GM21723 (cell line): ENCODE results near the gene FAM50A.

Experiments
- ATAC-seq: cut with Tn5 transposase; IDR thresholded peaks from one replicate; pipeline ENCODE4 v1.9.1; 2021; ENCODE audit warnings: mild to moderate bottlenecking, moderate library complexity; ENCODE audit not compliant: unreplicated experiment

The FAM50A gene

DNA sequence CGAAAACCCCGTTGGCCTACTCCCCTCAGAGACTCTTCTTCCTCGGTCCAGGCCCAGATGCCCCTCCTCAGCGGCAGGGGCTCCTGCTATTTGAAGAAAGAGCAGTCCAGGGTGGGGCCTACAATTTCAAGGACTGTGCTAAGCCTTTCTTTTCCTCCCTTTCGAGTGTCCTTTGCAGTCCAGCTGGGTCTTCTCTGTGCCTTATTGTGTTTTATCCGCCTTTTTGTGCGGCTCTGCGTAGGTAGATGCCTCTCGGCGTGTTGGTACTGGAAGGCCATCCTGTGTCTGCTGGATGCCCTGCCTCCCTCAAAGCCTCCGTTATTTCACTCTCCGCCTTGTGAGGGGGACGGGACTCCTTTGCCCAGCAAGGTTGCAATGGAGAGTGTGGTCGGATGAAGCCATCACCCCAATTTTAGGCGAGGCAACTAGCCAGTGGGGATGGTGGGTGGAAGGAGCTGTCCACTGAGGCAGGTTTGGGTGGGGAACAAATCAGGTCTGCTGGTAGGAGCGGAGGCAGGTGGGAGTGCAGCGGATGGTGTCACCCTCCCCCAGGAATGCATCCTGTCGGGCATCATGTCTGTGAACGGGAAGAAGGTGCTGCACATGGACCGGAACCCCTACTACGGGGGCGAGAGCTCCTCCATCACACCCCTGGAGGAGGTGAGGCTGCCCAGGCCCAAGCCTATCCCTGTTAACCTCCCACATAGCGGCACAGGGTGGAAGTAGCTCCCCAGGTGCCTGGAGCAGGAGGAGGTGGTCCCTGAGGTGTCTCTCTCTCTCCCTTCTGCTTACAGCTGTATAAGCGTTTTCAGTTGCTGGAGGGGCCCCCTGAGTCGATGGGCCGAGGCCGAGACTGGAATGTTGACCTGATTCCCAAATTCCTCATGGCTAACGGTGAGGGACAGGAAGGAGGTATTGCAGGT, 5.7 kb upstream of the FAM50A start:
- no peak for ATAC-seq

GRCh38 chrX:154439841-154440240, 4.1 kb upstream of the FAM50A start:
- ATAC-seq, result no peak

DNA sequence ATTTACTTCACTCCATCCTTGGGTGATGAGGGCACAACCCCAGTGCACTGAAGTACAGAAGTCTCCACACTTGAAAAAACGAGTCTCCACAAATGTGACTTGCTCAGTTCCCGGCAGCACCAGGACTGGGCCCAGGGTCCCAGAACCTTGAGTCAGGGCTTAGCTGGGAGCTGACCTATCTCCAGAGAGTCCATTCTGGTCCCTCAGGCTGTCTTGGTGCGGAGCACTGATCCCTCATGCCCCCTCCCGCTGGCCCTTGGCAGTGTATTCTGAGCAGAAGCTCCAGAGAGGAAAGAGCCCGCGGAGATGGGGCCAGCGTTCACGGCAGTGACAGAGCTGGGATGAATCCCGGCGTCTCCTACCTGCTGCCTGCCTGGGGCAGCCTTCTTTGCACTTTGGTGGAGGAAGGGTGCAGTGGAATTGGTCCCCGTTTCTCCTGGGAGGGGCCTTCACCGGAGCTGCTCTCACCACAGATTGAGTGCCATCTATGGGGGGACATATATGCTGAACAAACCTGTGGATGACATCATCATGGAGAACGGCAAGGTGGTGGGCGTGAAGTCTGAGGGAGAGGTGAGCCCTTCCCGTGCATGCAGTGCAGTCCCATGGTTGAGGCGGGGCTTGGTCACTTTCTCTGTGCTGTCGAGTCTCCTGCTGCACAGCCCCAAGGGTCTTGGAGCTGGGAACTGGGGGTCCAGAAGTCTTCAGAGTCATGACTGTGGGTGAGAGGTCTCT, 3.2 kb upstream of the FAM50A start:
- ATAC-seq, result no peak

DNA sequence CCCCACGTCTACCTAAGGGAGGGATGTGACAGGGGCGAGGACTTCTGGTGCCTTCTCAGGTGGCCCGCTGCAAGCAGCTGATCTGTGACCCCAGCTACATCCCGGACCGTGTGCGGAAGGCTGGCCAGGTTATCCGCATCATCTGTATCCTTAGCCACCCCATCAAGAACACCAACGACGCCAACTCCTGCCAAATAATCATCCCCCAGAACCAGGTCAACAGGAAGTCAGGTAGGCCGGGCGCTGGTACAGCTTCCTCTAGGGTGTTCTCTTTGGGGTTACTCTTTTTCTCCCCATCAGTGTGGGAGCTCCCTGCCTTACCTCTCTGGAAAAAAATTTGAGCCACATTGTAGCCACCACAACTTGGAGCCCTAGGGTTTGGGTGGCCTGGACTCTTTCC, 2.4 kb upstream of the FAM50A start:
- no peak for ATAC-seq

GRCh38 chrX:154441984-154442707, 1.8 kb upstream of the FAM50A start:
- ATAC-seq, result no peak

DNA sequence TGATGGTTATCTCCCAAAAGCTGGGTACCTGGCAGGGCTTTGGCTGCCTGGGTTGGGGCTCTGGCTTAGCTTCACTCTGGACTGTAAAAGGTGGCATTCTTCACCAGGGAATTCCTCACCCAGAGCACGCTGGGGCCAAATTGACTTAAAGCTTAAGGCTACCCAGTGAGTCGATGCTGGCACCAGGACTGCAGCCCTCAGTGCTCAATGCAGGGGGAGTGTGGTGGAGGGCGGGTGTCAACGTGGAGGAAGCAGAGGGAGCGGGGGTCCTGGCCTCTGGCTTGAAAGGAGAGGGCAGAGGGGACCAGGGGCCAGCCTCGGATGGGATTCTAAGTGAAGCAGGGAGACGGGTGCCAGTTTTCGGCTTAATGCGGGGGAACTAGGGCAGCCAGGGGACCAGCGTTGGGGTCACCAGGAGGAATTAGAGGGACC, 446 bp upstream of the FAM50A start:
- ATAC-seq, result no peak

GRCh38 chrX:154444755-154445246, 860 bp downstream of the FAM50A start:
- no peak for ATAC-seq

- no peak for ATAC-seq
Measured at GRCh38 chrX:154445776-154446175, 1.8 kb downstream of the FAM50A start.

DNA sequence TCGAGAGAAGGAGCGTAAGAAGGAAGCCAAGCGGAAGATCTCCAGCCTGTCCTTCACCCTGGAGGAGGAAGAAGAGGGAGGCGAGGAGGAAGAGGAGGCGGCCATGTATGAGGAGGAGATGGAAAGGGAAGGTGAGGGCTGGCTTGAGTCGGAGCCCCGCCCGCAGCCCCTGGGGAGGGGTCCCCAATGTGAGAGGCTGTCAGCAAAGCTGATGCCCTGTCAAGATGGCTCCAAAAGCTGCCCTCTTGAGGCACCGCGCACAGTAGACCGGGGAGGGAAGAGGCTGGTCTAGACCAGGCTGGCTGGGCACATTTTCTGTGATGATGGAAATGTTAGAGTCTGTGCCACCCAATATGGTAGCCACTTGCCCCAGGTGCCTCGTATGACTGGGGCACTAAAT, 2.5 kb downstream of the FAM50A start:
- no peak for ATAC-seq

DNA sequence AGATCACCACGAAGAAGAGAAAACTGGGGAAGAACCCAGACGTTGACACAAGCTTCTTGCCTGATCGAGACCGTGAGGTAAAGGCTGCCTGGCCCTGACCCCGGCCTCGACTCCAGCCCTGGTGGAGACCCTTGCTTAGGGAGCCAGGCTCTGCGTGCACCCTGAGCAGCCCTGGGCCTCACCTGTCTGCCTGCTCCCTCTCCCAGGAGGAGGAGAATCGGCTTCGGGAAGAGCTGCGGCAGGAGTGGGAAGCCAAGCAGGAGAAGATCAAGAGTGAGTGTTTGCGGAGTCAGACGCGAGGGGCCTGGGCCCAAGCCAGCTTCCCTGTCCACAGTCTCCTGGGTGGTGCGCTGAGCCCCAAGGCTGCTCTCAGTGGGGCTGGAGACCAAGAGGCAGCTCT, 4.5 kb downstream of the FAM50A start:
- no peak for ATAC-seq

DNA sequence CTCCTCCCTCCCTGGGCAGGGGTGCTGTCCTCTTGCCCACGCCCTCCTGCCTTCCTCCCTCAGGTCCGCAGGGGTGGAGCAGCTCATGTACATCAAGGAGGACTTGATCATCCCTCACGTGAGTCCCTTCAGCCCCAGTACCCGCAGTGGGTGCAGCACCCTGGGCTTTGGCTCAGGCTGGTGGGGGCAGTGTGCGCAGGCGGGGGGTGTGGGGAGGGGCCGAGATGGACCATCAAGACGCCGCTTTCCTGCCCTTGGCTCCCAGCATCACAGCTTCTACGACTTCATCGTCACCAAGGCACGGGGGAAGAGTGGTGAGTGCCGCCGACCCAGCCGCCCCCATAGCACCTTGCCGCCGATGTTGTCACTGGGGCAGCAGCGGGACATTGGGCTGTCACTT, 5.7 kb downstream of the FAM50A start:
- no peak for ATAC-seq

GRCh38 chrX:154450312-154450711, 6.4 kb downstream of the FAM50A start:
- ATAC-seq, result no peak

- ATAC-seq, result no peak
Measured at GRCh38 chrX:154452823-154453222, 8.9 kb downstream of the FAM50A start.

DNA sequence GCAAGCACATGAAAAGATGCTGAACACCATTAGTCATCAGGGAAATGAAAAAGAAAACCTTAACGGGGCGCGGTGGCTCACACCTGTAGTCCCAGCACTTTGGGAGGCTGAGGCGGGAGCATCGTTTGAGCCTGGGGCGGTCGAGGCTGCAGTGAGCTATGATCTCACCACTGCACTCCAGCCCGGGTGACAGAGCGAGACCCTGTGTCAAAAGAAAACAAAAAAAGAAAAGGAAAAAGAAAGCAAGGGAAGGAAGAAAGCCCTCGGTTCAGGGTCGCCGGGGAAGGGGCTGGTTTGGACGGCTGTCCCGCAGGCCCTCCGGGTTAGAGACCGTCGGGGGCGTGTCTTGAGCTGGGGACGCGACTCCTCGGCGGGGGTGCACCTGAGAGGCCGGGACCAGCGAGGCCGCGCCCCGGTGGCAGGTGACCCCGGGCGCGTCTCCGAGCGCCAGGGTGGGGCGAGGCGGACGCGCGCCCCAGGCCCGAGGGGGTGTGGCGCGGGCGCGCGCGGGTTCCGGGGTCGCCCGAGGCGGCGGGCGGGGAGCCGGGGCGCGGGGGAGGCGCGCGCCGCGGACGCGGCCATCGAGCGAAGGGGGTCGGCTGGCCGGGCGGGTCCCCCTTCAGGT, 13.7 kb downstream of the FAM50A start:
- peak; percentile 48 for ATAC-seq

DNA sequence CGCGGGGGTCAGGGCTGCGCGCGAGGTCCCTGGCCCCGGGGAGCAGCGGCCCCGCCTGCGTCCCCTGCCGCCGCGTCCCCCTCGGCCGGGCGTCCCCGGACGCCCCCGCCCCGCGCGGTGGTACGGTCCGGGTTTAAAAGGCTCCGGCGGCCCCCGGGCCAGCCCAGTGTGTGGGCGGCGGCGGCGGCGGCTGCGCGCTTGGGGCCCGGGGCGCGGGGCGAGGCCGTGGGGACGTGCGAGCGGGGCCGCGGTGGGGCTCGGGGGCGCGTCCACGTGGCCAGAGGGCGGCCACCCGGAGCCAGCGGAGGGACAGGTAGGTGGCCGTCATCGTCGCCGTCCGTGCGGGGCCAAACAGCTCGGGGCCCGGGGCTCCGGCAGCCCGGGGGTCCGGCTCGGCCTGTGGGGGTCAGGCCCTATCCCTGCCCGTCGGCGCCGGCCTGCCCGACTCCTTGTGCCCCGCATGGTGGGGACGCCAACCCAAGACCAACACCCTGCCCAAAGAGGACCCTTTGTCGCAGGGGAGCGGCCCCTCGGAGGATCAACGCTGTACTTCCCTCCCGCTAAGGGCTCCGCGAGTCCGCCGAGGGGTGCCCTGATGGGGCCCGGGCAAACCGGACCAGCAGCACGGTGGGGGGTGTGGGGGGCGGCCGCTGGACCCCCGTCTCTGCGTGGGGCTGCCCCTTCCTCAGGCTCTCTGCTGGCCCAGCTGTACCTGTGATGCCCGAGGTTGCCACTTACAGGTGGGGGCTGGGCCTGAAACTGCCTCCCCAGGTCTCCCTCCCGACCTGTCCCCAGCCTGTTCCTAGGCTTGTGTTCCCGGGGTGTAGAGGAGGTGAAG, 14.4 kb downstream of the FAM50A start, which contains the start of gene PLXNA3:
TSS of gene PLXNA3 (plus strand) at position 166 of the 838 bp plus-strand sequence. CDS start 1,903 bp downstream, outside the sequence.
- ATAC-seq, result peak; percentile 56

GRCh38 chrX:154458954-154459778, 15.2 kb downstream of the FAM50A start:
- ATAC-seq, result no peak

DNA sequence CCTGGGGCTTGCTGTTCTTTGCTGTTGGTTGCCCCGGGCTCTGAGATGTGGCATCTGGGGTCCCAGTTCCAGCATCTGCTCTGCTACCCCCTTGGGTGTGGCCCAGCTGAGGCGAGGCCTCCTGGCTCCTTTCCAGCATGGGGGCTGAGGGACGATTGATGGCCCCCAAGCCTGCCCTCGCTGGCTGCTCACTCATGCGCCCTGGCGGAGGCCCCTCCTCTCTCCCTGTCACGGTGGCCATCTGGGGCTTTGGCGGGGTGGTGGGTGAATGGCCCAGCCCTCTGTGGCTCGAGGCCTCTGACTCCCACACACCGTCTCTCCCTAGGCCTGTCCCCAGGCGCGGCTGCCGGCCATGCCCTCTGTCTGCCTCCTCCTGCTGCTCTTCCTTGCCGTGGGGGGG, 15.9 kb downstream of the FAM50A start:
- no peak for ATAC-seq

DNA sequence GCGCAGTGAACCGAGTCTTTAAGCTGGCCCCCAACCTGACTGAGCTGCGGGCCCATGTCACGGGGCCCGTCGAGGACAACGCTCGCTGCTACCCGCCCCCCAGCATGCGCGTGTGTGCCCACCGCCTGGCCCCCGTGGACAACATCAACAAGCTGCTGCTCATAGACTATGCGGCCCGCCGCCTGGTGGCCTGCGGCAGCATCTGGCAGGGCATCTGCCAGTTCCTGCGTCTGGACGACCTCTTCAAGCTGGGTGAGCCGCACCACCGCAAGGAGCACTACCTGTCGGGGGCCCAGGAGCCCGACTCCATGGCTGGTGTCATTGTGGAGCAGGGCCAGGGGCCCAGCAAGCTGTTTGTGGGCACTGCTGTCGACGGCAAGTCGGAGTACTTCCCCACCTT, 16.4 kb downstream of the FAM50A start:
- ATAC-seq, result no peak

DNA sequence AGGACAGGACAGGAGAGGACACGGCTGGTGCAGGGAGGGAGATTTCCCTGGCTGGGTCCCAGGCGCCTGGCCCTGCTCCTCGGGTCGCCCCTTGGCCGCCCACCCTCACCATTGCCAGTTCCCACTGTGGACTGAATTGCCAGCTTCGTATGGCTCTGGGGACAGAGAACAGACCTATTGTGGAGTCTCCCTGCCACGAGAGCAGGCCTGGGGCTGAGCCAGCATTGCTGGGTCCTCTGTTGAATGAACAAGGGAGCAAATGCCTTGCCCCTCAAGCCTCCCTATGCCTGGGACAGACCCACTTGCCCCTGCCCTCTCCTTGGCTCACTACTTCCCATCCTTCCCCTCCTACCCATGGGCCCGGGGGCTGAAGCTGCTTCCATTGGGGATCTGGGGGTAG, 18.5 kb downstream of the FAM50A start:
- ATAC-seq, result no peak
